ENCODE measurements around the gene SLIT3. TPM values are rescaled to one million over a fixed set of nuclear protein-coding genes. Genes with fewer than 3 reads are reported as not detected.

Gene SLIT3
- total RNA-seq, 1 donor from 2014 or later, result 40.2 TPM

- no peak for DNase-seq (ENCODE audit: low spot score)
Observed at GRCh38 chr5:168962306-168962705, 338.6 kb downstream of the SLIT3 start.

- DNase-seq (ENCODE audit: low spot score), result no peak
Observed at GRCh38 chr5:168961681-168962080, 339.3 kb downstream of the SLIT3 start.

GRCh38 chr5:168960497-168960896 is 340.4 kb downstream of the SLIT3 start:
- DNase-seq (ENCODE audit: low spot score), result no peak

- DNase-seq (ENCODE audit: low spot score), result no peak
Observed at GRCh38 chr5:168953351-168953750, 347.6 kb downstream of the SLIT3 start.

- DNase-seq (ENCODE audit: low spot score), result no peak
Observed at GRCh38 chr5:168952196-168952595, 348.7 kb downstream of the SLIT3 start.

GRCh38 chr5:168951769-168952168 is 349.2 kb downstream of the SLIT3 start:
- DNase-seq (ENCODE audit: low spot score), result no peak

GRCh38 chr5:168951356-168951755 is 349.6 kb downstream of the SLIT3 start:
- no peak for DNase-seq (ENCODE audit: low spot score)

- no peak for DNase-seq (ENCODE audit: low spot score)
Observed at GRCh38 chr5:168950241-168950951, 350.5 kb downstream of the SLIT3 start.

- no peak for DNase-seq (ENCODE audit: low spot score)
Observed at GRCh38 chr5:168948746-168949145, 352.2 kb downstream of the SLIT3 start.

GRCh38 chr5:168947212-168947868 is 353.6 kb downstream of the SLIT3 start:
- peak; percentile 28 for DNase-seq (ENCODE audit: low spot score)

GRCh38 chr5:168946363-168946762 is 354.6 kb downstream of the SLIT3 start:
- DNase-seq (ENCODE audit: low spot score), result no peak

GRCh38 chr5:168944004-168944403 is 356.9 kb downstream of the SLIT3 start:
- DNase-seq (ENCODE audit: low spot score), result no peak

- DNase-seq (ENCODE audit: low spot score), result no peak
Observed at GRCh38 chr5:168943091-168943884, 357.7 kb downstream of the SLIT3 start.

GRCh38 chr5:168941901-168942300 is 359.0 kb downstream of the SLIT3 start:
- DNase-seq (ENCODE audit: low spot score), result no peak

GRCh38 chr5:168940712-168941111 is 360.2 kb downstream of the SLIT3 start:
- no peak for DNase-seq (ENCODE audit: low spot score)

- no peak for DNase-seq (ENCODE audit: low spot score)
Observed at GRCh38 chr5:168939887-168940544, 360.9 kb downstream of the SLIT3 start.

GRCh38 chr5:168939156-168939800 is 361.7 kb downstream of the SLIT3 start:
- no peak for DNase-seq (ENCODE audit: low spot score)

- no peak for DNase-seq (ENCODE audit: low spot score)
Observed at GRCh38 chr5:168936511-168936910, 364.4 kb downstream of the SLIT3 start.

GRCh38 chr5:168935183-168935582 is 365.8 kb downstream of the SLIT3 start:
- no peak for DNase-seq (ENCODE audit: low spot score)

GRCh38 chr5:168934169-168934568 is 366.8 kb downstream of the SLIT3 start:
- DNase-seq (ENCODE audit: low spot score), result no peak

- DNase-seq (ENCODE audit: low spot score), result no peak
Observed at GRCh38 chr5:168932400-168933189, 368.3 kb downstream of the SLIT3 start.
